Gastroesophageal sphincter (tissue), 4 donors: ENCODE data around the gene NELL1. TPM values are rescaled to one million over a fixed set of nuclear protein-coding genes. Genes with fewer than 3 reads are reported as not detected.

Source experiments
- ATAC-seq: fragments of 150-250 bp; one replicate; pipeline ENCODE4 v1.9.1; 2016; ENCODE audit warnings: mild to moderate bottlenecking, moderate library complexity
- H3K27ac ChIP-seq, 4 donors: fragments of 200-600 bp; sonication (generic) in 3 of 4; 1 replicate in 3 of 4; 2 replicates in 1 of 4; pipeline ENCODE4 v1.5.1; 2016 to 2019
- H3K27me3 ChIP-seq: fragments of 200-600 bp; sonication (generic); one replicate; pipeline ENCODE4 v1.5.1; 2019
- H3K36me3 ChIP-seq, 2 donors: fragments of 200-600 bp; sonication (generic); one replicate each; pipeline ENCODE4 v1.5.1; 2019; ENCODE audit warnings: control low read depth in 1 of 2
- H3K4me1 ChIP-seq, 3 donors: fragments of 200-600 bp; sonication (generic); 1 replicate in 2 of 3; 2 replicates in 1 of 3; pipeline ENCODE4 v1.5.1; 2016 to 2019; ENCODE audit warnings: control low read depth in 2 of 3
- H3K4me3 ChIP-seq, 2 donors: fragments of 200-600 bp; sonication (generic); one replicate each; pipeline ENCODE4 v1.5.1; 2019; ENCODE audit warnings: mild to moderate bottlenecking in 1 of 2, moderate library complexity in 1 of 2
- H3K9me3 ChIP-seq, 3 donors: fragments of 200-600 bp; sonication (generic); one replicate each; pipeline ENCODE4 v1.5.1; 2017 to 2019; ENCODE audit warnings: control low read depth in 2 of 3
- EP300 ChIP-seq: sonication (generic); formaldehyde crosslinking; IDR thresholded peaks from one replicate; pipeline ENCODE4 v1.6.1; 2017; ENCODE audit warnings: antibody characterized with exemption, mild to moderate bottlenecking
- POLR2A ChIP-seq, 2 donors: fragments of 450-650 bp; IDR thresholded peaks; one replicate each; pipeline ENCODE4 v1.6.1; 2017; ENCODE audit warnings: antibody characterized with exemption in 2 of 2, mild to moderate bottlenecking in 2 of 2, moderate library complexity in 1 of 2
- POLR2AphosphoS5 ChIP-seq: sonication (generic); formaldehyde crosslinking; IDR thresholded peaks from one replicate; pipeline ENCODE4 v1.6.1; 2017; ENCODE audit warnings: antibody characterized with exemption
- WGBS, 2 donors: methylation state at CpG; one replicate each; pipeline ENCODE4 v1.1.5; 2018; ENCODE audit warnings: low coverage in 1 of 2; 5-methylcytosine and 5-hydroxymethylcytosine counted together
- total RNA-seq, 4 donors: library from RNA; depleted of rRNA; stranded (reverse); fragments of >200 nt; gene quantifications; one replicate each; pipeline ENCODE4 v1.1.0, GENCODE V29; 2016
- TF ChIP-seq, protein P1 (sequence below), 4 experiments: fragments of 200-600 bp in 2 of 4; fragments of 450-650 bp in 2 of 4; sonication (generic) in 1 of 4; IDR thresholded peaks; one replicate each; pipeline ENCODE4 v1.5.1; 2017 to 2019; ENCODE audit warnings: antibody characterized with exemption in 4 of 4, mild to moderate bottlenecking in 2 of 4, moderate library complexity in 2 of 4

NELL1 gene
- total RNA-seq, 4 donors from 2014 or later = 0.27 to 3.0 (median 1.5) TPM

DNA sequence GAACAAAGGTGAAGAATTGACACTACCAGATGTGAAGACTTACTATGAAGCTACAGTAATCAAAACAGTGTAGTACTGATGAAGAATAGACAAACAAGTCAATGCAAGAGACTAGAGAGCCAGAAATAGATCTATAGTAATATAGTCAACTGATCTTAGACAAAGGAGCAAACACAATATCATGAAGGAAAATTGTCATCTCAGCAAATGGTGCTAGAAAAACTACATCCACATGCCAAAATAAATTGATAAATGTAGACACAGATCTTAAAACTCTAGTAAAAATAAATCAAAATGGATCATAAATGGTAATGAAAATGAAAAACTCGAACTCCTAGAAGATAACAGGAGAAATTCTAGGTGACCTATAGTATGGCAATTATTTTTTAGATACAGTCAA is 609.5 kb downstream of the NELL1 start:
- Histone ChIP-seq H3K9me3 (peaks cover 0 to 5% (median 0%) of the 10 kb centered on the region in 3 donors), H3K27me3 (no peaks in the 10 kb centered on the region), H3K27ac (no peak overlapping the region), H3K4me1 (no peaks in the 10 kb centered on the region), H3K36me3 (no peaks in the 10 kb centered on the region), H3K4me3 (no peak overlapping the region)
- TF ChIP-seq, protein P1, sequence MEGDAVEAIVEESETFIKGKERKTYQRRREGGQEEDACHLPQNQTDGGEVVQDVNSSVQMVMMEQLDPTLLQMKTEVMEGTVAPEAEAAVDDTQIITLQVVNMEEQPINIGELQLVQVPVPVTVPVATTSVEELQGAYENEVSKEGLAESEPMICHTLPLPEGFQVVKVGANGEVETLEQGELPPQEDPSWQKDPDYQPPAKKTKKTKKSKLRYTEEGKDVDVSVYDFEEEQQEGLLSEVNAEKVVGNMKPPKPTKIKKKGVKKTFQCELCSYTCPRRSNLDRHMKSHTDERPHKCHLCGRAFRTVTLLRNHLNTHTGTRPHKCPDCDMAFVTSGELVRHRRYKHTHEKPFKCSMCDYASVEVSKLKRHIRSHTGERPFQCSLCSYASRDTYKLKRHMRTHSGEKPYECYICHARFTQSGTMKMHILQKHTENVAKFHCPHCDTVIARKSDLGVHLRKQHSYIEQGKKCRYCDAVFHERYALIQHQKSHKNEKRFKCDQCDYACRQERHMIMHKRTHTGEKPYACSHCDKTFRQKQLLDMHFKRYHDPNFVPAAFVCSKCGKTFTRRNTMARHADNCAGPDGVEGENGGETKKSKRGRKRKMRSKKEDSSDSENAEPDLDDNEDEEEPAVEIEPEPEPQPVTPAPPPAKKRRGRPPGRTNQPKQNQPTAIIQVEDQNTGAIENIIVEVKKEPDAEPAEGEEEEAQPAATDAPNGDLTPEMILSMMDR (IDR thresholded peaks at IDR 0.05) = no peak
- TF ChIP-seq POLR2AphosphoS5 (no peak), EP300 (no peak), POLR2A (IDR thresholded peaks at IDR 0.05) (no peak)
- ATAC-seq = no peak
- 63 to 75% methylated on average over 1 of the region's 1 CpG for WGBS, 2 donors

DNA sequence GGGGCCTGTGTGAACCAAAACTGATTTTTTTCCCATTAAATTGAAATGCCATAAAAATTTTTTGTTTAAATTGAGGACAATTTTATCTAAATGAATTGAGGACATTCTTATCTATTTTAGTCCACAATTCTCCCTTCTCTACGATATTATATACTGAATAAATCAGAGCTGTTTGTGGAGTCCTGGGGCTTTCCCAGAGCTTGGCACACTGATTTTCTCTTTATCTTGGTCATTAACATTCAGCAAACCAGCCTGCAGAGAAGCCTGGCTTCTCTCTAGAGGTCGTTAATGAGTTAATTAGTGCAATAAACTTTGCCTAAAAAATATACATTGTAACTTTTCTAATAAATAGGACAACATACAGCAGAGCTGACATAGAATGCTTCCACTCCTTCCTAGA is 615.7 kb downstream of the NELL1 start:
- peaks cover 0 to 6% (median 0%) of the 10 kb centered on the region in 3 donors for H3K9me3 ChIP-seq
- no peak overlapping the region for H3K27ac ChIP-seq
- WGBS, 2 donors = 27 to 61% methylated on average over 2 of the region's 2 CpGs
- ATAC-seq = no peak
- H3K4me1 ChIP-seq = no peaks in the 10 kb centered on the region
- TF ChIP-seq, protein P1 (IDR thresholded peaks at IDR 0.05) = no peak
- no peak for TF ChIP-seq POLR2A (IDR thresholded peaks at IDR 0.05)
- TF ChIP-seq POLR2AphosphoS5 = no peak
- TF ChIP-seq EP300 = no peak
- H3K27me3 ChIP-seq = no peaks in the 10 kb centered on the region
- no peaks in the 10 kb centered on the region for H3K36me3 ChIP-seq
- H3K4me3 ChIP-seq = no peak overlapping the region

DNA sequence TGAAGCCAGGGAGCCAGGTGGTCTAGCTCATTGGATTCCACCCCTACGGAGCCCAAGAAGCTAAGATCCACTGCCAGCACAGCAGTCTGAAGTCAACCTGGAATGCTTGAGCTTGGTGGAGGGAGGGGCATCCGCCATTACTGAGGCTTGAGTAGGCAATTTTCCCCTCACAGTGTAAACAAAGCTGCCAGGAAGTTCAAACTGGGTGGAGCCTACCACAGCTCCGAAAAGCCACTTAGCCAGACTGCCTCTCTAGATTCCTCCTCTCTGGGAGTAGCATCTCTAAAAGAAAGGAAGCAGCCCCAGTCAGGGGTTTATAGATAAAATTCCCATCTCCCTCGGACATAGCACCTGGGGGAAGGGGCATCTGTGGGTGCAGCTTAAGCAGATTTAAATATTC is 620.3 kb downstream of the NELL1 start:
- ATAC-seq = no peak
- Histone ChIP-seq H3K4me1 (no peaks in the 10 kb centered on the region), H3K27ac (no peak overlapping the region), H3K27me3 (no peaks in the 10 kb centered on the region), H3K4me3 (no peak overlapping the region), H3K36me3 (no peaks in the 10 kb centered on the region), H3K9me3 (peaks cover 0 to 6% (median 0%) of the 10 kb centered on the region in 3 donors)
- 20% methylated on average over 1 of the region's 4 CpGs; no CpG with 5 or more reads in 1 of the 2 donors for WGBS, 2 donors
- TF ChIP-seq POLR2AphosphoS5 (no peak), POLR2A (IDR thresholded peaks at IDR 0.05) (no peak), EP300 (no peak)
- TF ChIP-seq, protein P1 (IDR thresholded peaks at IDR 0.05) = no peak

DNA sequence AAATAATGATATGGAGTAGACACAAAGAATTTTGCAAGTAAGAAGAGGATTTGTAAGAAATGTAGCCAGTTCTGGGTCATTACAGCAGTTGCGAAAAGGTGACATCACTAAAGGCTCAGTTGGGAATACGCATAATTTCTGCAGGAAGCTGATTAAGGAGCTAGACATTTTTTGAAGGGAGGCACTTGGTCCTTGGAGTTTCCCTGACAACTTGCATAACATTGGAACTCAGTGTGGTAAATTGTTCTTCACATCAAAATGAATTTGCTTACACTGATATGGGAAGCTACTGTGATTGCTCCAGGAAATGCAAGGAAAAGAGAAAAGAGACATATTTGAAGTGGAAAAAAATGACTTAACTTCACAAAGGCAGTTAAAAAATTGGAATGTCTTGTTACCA is 626.1 kb downstream of the NELL1 start:
- TF ChIP-seq POLR2A (IDR thresholded peaks at IDR 0.05) (no peak), POLR2AphosphoS5 (no peak), EP300 (no peak)
- TF ChIP-seq, protein P1 (IDR thresholded peaks at IDR 0.05) = no peak
- no peaks in the 10 kb centered on the region for H3K4me1 ChIP-seq
- H3K9me3 ChIP-seq = no peaks in the 10 kb centered on the region
- WGBS, 2 donors = 74 to 83% methylated on average over 2 of the region's 2 CpGs
- no peaks in the 10 kb centered on the region for H3K36me3 ChIP-seq
- no peak overlapping the region for H3K4me3 ChIP-seq
- no peaks in the 10 kb centered on the region for H3K27me3 ChIP-seq
- ATAC-seq = no peak
- no peak overlapping the region for H3K27ac ChIP-seq

DNA sequence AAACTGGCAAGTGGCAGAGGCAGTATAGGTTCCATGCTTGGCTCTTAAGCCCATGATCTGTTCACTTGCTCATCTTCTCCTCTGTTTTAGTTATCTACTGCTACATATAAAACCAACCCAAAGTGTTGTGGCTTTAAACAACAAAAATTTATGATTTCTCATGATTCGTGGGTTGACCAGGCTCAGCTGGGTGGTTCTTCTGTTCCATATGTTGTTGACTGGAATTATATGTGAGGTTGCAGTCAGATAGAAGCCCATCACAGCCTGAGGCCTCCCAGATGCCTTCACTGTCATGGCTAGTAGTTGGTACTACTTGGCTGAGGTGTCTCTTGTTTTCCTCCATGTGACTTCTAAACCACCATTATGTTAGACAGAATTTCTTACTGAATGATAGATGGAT is 632.6 kb downstream of the NELL1 start:
- Histone ChIP-seq H3K4me3 (no peak overlapping the region), H3K4me1 (no peaks in the 10 kb centered on the region), H3K9me3 (peaks cover 0 to 14% (median 0%) of the 10 kb centered on the region in 3 donors), H3K27me3 (no peaks in the 10 kb centered on the region), H3K27ac (no peak overlapping the region), H3K36me3 (no peaks in the 10 kb centered on the region)
- no peak for ATAC-seq
- TF ChIP-seq, protein P1 (IDR thresholded peaks at IDR 0.05) = no peak
- TF ChIP-seq POLR2AphosphoS5 (no peak), EP300 (no peak), POLR2A (IDR thresholded peaks at IDR 0.05) (no peak)
- WGBS, 2 donors = 80 to 100% methylated on average over 1 of the region's 1 CpG
